ENCODE results near the gene STEAP1B.
A peak's percentile ranks its signal among the peaks of the same experiment; 100 is the strongest.

The STEAP1B gene

GRCh38 chr7:22427104-22427503, 72.9 kb downstream of the STEAP1B start:
- DNase-seq: no peak

DNA sequence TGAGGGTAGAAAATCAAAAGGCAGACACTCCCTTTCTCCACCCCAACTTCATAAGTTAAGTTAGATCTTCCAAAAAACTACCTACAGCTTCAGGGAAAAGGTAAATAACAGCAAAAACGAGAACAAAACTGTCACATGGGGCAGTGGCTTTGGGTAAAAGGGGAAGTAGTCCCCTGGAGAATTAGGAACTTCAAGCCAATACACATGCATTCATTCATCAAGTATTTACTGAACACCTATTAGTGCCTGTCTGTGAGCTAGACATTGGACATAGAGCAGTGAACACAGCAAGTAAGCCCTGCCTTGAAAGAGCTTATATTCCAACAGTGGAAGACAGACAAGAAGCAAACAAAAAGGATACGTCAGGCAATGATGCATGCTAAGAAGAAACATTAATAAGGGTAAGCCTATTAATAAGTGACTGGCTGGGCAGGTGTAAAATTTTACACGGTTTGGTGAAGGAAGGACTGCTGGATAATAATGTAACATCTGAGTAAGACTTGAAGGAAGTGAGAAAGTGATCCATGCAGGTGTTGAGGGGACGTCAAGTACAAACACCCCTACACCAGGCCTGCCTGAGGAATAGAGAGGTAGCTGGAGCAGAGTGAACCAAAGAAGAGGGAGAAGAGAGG, 73.4 kb downstream of the STEAP1B start:
- no peak for DNase-seq

DNA sequence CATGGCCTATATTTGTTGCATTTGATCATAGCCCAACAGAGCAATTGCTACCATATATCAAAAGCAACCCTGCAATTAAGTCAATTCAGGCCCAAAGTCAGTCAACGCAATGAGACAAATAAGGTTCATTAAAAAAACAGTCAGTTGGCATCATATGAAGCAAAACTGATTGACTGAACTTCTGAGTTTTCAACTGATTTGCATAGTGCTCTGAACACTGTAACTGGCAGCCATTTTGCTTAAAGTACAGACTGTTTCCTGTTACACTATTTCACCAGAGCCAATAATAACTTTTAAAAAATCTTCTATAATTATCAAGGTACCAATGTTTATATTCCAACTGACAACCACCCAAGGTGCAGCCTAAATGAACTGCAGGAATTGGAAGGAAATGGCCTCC, 74.6 kb downstream of the STEAP1B start:
- no peak for DNase-seq

DNA sequence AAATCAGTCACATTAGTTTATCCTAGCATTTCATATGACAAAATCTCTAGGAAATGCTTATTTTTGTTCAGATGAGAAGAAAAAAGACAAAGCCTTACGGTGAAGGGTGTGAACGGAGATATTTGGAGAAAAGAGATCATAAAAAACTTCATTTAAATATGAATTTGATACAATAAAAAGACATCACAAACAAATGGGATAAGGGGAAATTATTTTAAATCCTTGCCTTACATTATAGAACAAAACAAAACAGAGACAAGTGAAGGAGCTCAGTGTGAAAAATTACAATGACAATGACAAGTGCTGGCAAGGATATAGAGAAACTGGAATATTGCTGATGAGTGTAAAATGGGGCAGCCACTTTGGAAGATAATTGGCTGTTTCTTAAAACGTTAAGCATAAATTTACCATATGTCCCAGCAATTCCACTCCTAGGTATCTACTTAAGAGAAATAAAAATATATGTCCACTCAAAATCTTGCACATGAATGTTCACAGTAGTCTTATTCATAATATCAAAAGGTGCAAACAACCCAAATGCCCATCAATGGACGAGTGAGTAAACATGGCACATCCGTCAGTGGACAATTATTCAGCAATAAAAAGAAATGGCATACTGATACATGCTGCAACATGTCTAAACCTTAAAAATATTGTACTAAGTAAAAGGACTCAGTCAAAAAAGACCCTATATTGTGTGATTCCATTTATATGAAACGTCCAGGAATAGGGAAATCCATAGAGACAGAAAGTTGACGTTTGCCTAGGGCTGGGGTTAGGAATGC, 77.0 kb downstream of the STEAP1B start:
- no peak for DNase-seq

DNA sequence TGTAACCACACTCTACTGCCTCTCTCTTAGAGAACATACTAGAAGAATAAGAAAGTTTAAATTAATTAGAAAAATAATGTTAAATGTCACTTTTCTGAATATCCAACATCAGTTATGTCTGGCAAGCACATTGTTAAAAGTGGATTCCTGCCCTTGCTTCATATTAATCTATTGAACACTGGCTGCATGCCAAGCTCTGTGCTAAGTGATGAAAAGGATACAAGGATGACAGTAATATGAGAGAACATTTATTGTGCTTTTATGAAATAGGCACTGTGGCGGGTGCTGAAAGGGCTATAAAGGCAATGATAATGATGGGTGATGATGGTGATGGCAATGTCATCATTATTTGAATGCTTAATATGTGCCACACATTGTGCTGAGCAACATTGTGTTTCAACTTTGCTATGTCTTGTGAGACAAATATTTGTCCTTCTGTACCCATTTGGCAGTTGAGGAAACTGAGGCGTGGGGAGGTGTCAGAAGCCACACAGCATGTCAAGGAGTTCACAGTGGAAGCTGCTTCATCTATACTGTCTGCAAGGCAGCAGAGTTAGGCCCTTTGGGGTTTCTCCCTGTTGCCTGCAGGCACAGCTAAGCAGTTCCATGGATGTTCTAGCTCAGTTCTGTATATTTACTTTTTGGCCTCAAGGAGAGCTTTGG, 78.9 kb downstream of the STEAP1B start:
- DNase-seq: peak; percentile 12 to 44

DNA sequence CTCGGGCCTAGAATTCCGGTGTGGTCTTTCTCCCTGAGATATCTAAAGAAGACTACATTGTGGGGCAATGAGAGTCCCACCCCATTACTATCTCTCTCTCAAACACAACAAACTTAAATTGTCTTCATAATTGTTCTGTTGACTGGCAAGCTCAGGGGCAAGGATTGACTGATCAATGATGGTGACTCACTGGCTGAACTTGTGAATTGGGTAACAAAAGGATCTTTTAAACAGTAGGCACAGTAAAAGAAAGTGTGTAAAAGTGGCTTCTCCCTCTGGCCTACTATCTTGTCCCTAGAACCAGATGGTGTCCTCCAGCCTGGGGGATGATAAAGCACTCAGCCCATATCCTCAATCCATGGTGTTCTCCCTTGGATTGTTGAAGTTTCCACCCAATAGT, 80.0 kb downstream of the STEAP1B start:
- DNase-seq: no peak

DNA sequence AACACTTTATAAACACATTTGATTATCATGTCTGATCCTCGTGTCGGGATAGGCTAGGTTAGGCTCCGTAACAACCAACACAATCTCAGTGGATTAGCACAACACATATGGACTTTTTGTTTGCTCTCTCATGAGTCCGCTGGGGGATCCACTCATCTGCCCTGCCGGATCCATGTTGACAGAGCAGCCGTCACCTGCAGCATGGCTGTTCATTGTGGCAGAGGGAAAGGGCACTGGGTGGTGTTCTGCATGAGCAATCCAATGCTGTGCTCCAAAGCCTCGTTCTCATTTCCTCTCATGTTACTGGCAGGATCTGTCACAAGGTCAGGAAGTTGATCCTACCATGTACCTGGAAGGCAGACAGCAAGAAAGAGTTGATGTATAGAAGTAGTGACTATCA, 80.5 kb downstream of the STEAP1B start:
- DNase-seq: peak; percentile 62 to 84

DNA sequence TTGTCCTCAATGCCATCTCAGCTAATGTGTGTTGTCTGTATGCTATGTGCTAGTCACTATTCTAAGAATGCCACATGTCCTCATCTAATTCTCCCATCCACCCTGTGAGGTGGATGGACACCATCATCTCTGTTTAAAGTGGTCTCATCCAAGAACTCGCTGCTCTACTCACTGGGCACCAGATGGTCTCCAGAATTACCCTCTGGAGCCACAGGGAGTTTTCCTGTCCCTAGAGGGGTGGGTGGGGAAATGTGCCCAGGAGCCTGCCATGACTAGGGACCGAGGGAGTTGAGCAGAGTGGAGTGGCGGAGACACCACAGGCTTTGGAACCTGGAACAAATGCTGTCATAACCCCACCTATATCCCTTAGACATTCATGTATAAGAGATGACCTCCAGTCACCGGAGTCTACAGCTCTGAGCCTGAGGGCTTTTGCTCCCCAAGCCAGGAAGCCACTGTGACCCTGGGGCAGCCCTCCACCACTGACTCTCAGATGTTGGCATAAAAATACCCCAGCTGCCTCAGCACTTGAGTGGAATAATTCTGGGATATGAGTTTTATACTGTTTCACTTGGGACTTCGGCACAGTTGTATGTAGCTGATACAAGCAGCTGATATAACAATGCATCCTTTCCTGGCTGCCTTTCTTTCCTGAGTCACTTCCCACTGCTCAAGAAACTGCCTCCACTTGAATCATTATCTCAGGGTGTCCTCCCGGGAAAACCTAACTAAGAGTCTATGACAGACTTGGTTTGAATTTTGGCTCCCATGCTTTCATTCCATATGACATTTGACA, 81.5 kb downstream of the STEAP1B start:
- no peak for DNase-seq

DNA sequence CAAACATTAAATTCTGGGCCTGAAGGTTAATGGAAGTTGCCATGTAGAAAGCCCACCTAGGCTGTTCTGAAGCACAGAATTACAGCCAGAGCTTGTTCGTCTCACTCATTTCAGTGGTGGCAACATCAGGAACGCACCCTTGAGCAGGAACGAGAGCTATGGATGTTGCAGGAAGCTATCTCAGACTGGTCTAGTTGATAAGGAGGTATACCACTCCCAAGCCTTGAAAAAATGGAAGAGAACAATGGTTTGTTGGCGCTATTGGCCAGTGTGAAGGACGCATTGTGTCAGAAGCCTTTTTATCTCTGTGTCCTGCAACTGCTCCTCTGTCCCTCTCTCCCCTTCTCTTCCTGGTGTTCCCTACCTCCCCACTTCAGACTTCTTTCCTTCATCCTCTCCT, 82.1 kb downstream of the STEAP1B start:
- no peak for DNase-seq

GRCh38 chr7:22417349-22417748, 82.6 kb downstream of the STEAP1B start:
- no peak for DNase-seq

GRCh38 chr7:22414424-22414823, 85.6 kb downstream of the STEAP1B start:
- DNase-seq: no peak

GRCh38 chr7:22413211-22413610, 86.8 kb downstream of the STEAP1B start:
- DNase-seq: no peak

DNA sequence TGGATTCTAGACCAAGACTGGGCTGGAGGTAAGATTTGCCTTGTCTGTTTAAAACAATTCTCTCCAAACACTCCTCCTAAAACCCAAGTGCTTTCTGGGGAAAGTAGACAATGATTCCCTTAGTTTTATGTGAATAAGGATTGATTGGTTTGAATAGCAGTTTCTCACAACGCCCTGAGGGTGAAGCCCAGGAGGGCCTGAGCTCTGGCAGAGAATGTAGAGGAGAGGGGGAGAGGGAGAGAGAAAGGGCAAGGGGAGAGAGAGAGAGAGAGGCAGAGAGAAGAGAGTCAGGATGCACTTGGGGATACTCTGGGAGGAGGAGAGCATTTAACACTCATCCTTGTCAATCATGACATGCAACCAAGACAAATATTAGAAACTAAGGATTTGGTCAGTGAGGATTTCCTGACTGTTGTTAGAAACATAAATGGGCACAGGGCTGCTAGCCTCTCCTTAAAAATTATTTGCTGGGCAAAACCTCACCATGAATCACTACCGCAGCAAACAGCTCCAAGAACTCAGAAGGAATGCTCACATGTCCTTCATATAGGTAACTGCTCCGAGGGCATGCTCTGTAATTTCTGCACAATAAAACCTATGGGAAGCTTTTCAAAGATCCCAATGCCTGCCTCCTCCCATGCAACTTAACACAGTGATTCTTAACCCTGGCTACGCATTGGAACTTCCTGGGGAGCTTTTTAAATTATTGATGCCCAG, 87.9 kb downstream of the STEAP1B start:
- no peak for DNase-seq

DNA sequence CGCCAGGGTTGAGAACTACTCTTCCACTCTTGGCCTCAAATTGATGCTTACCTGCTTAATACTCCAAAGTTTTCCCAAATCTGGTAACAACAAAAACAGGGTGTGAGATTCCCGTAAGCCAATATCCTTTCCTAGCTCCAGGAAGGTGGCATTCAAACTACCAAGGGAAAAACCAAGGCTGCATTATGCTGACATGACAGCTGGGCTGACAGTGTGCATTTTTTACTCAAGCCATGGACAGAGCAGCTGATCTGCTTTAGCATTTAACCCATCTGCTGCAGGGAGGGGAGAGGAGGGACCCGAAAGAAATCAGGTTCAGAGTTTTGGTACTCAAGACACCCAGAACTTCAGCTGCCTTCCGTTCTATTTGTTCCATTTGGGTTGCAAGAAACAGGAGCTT, 93.3 kb downstream of the STEAP1B start:
- no peak for DNase-seq

GRCh38 chr7:22404421-22405023, 95.5 kb downstream of the STEAP1B start:
- no peak for DNase-seq

DNA sequence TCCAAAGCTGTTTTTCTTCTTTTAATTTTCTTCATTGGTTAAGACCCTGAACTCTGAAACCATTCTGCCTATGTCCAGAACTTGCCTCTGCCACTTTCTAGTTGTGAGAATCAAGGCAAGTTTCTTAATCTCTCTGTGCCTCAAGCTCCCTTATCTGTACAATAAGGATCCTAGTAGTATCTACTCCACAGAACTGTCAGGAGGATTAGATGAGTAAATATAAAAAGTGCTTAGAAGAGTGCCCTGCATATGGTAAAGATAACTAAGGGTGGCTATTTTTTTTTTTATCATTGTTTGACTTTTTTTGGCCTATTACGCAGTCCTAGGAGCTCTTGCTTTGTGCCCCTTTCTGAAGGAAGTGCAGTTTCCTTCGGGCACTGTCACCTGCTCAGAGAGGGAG, 96.6 kb downstream of the STEAP1B start:
- no peak for DNase-seq

DNA sequence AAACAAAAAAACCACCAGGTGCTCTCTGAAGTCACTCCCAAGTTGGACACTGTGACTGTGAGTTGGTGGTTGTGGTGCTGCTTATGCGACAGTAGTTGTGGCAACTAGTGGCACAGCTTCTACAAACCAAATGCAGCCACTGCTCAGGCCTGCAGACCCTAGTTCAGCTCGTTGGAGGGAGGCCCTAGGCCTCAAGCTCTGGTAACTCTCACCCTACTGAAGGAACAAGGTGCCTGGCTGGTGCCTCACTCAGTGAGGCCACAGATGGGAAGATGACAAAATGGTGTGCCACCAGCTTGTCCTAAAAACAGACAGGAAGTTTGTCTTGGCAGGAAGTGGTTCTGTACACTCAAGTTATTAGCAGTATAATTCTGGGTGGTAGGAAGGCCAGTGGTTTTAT, 97.7 kb downstream of the STEAP1B start:
- no peak for DNase-seq

DNA sequence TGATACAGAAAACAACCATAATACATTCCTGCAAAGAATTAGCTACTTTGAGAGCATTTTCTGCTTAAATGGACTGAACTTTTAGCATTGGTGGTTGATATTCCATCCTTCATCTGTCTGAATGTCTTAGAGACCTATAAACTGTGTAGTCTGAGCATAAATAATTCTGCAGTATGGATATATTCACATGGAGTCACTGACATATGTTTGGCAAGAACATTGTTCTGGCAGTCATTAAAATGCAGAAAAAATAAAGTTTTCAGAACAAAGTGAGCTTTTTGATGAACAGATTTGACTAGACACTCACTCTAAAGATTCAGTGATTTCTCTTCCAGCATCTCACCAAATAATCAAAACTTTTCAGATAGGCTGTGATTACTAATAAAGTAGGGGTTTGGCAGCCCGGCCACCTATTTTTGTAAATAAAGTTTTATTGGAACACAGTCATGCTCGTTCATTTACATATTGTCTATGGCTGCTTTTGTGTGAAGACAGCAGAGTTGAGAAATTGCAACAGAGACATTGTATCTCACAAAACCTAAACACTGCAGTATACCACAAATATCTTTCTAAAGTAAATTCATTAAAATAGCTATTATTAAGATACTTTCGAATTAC, 98.9 kb downstream of the STEAP1B start:
- no peak for DNase-seq

- DNase-seq: no peak
Observed at GRCh38 chr7:22400150-22400814, 99.7 kb downstream of the STEAP1B start.

DNA sequence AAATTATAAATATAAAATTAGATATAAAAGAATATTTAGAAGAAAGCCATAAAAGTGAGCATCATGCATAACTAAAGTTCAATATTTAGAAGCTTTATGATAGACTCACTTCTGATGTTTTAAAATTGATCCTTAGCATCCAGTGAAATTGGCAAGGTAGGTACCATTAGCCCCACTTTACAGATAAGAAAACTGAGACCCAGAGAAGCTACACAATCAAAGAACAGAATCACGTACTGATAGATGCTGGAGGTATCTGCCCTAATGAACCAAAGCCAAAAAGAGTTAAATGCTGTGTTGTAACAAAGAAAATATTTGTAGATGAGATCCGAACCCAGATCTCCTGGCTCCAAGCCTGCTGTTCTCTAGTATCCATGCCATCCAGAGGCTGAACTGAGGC, 100.4 kb downstream of the STEAP1B start:
- DNase-seq: no peak

GRCh38 chr7:22399091-22399490, 100.9 kb downstream of the STEAP1B start:
- DNase-seq: no peak

Measured in SHP77 (cell line).